MCF 10A (cell line): Measurements from ENCODE around the gene EFEMP1. TPM values are rescaled to one million over a fixed set of nuclear protein-coding genes. Genes with fewer than 3 reads are reported as not detected.

Experiments
- BruUV-seq: library from RNA; stranded (reverse); fragments of 400-500 nt; replicated peaks from 2 replicates; lab custom pipeline; 2021; lab: Mats Ljungman, UMichigan
- CTCF ChIA-PET: fragments of 300-600 bp; sonication (Branson Sonifier 250); formaldehyde crosslinking; extraction: SDS; loops from one replicate; lab custom pipeline; 2021; ENCODE audit warnings: antibody characterized with exemption, inconsistent platforms; lab: Yijun Ruan, JAX
- POLR2A ChIA-PET: fragments of 300-600, 350-650 bp; sonication (Branson Sonifier 250); formaldehyde crosslinking; extraction: SDS; loops from one replicate; lab custom pipeline; 2020; ENCODE audit warnings: antibody characterized with exemption, inconsistent platforms; lab: Yijun Ruan, JAX
- DNase-seq: peaks from one replicate; pipeline ENCODE4 v3.0.0-alpha.2; 2018; ENCODE audit not compliant: unreplicated experiment
- H3K27ac Mint-ChIP-seq: one replicate; pipeline ENCODE4 v1.8.0; 2022; ENCODE audit warnings: mild to moderate bottlenecking, low read depth, mixed read lengths; ENCODE audit not compliant: unreplicated experiment
- H3K27me3 Mint-ChIP-seq: one replicate; pipeline ENCODE4 v1.8.0; 2022; ENCODE audit warnings: mixed read lengths; ENCODE audit not compliant: insufficient read depth, unreplicated experiment
- H3K36me3 Mint-ChIP-seq: one replicate; pipeline ENCODE4 v1.8.0; 2022; ENCODE audit warnings: mild to moderate bottlenecking, moderate library complexity, mixed read lengths; ENCODE audit not compliant: insufficient read depth, unreplicated experiment
- H3K4me1 Mint-ChIP-seq: one replicate; pipeline ENCODE4 v1.8.0; 2022; ENCODE audit warnings: mixed read lengths; ENCODE audit not compliant: insufficient read depth, unreplicated experiment
- H3K4me3 Mint-ChIP-seq: one replicate; pipeline ENCODE4 v1.8.0; 2022; ENCODE audit warnings: mild to moderate bottlenecking, moderate library complexity, mixed read lengths; ENCODE audit not compliant: unreplicated experiment
- H3K9me3 Mint-ChIP-seq: one replicate; pipeline ENCODE4 v1.8.0; 2022; ENCODE audit warnings: mixed read lengths; ENCODE audit not compliant: unreplicated experiment
- intact Hi-C: fragments of 100-400 bp; cut with micrococcal nuclease; formaldehyde crosslinking; loops from 2 replicates; pipeline ENCODE4 v1.14.1; 2022
- total RNA-seq: library from RNA; stranded (reverse); gene quantifications from 2 replicates; pipeline ENCODE4 v1.2.3, GENCODE V29; 2022
- TF ChIP-seq, protein P1 (sequence below): fragments of 200-600 bp; IDR thresholded peaks from one replicate; pipeline ENCODE4 v1.8.0; 2022; ENCODE audit warnings: antibody characterized with exemption, mild to moderate bottlenecking; ENCODE audit not compliant: unreplicated experiment

The EFEMP1 gene
- total RNA-seq, 1 experiment from 2014 or later = 163 TPM

DNA sequence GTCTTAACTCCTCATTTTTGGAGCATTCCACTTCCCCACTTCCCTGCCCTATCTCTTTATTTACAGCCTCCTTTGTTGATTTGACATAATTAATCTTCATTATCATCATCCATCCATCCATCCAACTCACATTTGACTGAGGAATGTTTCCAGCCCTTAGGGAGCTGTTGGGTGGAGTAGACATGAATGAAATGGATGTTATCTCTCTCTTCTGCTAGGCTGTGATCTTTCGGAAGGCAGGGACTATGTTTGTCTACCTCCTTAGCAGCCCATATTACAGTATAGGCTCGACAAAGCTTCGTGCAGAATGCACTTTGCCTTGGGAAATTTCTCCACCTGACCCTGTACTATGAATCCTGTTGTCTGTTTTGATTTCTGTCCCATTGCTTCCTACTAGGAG lies 7.7 kb upstream of the EFEMP1 start:
- H3K36me3 Mint-ChIP-seq = no peaks in the 10 kb centered on the region
- intact Hi-C loops = no loop called here
- CTCF ChIA-PET = interaction anchor here (0.7 kb wide), 1 partner anchor 72 kb away, joined by 3 read pairs; no protein-coding TSS in a partner anchor
- TF ChIP-seq, protein P1, sequence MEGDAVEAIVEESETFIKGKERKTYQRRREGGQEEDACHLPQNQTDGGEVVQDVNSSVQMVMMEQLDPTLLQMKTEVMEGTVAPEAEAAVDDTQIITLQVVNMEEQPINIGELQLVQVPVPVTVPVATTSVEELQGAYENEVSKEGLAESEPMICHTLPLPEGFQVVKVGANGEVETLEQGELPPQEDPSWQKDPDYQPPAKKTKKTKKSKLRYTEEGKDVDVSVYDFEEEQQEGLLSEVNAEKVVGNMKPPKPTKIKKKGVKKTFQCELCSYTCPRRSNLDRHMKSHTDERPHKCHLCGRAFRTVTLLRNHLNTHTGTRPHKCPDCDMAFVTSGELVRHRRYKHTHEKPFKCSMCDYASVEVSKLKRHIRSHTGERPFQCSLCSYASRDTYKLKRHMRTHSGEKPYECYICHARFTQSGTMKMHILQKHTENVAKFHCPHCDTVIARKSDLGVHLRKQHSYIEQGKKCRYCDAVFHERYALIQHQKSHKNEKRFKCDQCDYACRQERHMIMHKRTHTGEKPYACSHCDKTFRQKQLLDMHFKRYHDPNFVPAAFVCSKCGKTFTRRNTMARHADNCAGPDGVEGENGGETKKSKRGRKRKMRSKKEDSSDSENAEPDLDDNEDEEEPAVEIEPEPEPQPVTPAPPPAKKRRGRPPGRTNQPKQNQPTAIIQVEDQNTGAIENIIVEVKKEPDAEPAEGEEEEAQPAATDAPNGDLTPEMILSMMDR = no peak
- H3K27ac Mint-ChIP-seq = no peak overlapping the region
- DNase-seq = no peak
- H3K27me3 Mint-ChIP-seq = no peaks in the 10 kb centered on the region
- no peaks in the 10 kb centered on the region for H3K9me3 Mint-ChIP-seq
- POLR2A ChIA-PET = interaction anchor here (1.7 kb wide), 1 partner anchor 10 kb away, joined by 5 read pairs; no protein-coding TSS in a partner anchor
- no TSS peak for BruUV-seq
- no peak overlapping the region for H3K4me3 Mint-ChIP-seq
- H3K4me1 Mint-ChIP-seq = no peaks in the 10 kb centered on the region

GRCh38 chr2:55929476-55929875 lies 5.9 kb upstream of the EFEMP1 start:
- intact Hi-C loops = no loop called here
- ChIA-PET POLR2A (no interaction called here), CTCF (no interaction called here)
- Mint-ChIP-seq H3K36me3 (no peaks in the 10 kb centered on the region), H3K4me3 (no peak overlapping the region), H3K9me3 (no peaks in the 10 kb centered on the region), H3K27me3 (no peaks in the 10 kb centered on the region), H3K4me1 (no peaks in the 10 kb centered on the region), H3K27ac (no peak overlapping the region)
- DNase-seq = no peak
- TF ChIP-seq, protein P1 = no peak
- no TSS peak for BruUV-seq

- Mint-ChIP-seq H3K36me3 (peaks cover 7% of the 10 kb centered on the region), H3K4me3 (no peak overlapping the region), H3K27me3 (no peaks in the 10 kb centered on the region), H3K4me1 (peaks cover 7% of the 10 kb centered on the region), H3K27ac (no peak overlapping the region), H3K9me3 (no peaks in the 10 kb centered on the region)
- ChIA-PET POLR2A (interaction anchor here (0.7 to 1.6 kb wide), 2 partner anchors 8 to 64 kb away, joined by 4 to 9 read pairs; no protein-coding TSS in a partner anchor), CTCF (no interaction called here)
- DNase-seq = no peak
- TF ChIP-seq, protein P1 = no peak
- intact Hi-C loops = no loop called here
- BruUV-seq = no TSS peak
Measured at GRCh38 chr2:55926974-55927373, 3.4 kb upstream of the EFEMP1 start.

DNA sequence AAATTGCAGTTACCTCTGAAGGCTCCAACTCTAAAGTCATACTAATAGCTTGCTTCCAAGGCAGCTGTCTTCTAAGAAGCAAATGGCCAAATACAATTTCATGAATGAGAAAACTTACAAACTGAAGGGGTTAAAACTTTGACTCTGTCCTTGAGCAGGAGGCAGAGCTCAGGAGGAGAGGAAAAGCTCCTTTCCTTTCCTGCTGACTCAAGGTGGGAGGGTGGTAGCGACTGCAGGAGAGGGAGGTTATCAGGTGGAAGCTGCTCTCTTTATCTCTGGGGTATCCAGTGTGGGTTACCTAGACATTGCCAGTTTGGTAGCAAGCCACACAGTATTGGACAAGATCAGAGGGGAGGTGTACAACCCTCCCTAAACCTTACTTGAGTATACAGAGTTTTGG lies 2.7 kb upstream of the EFEMP1 start:
- CTCF ChIA-PET = interaction anchor here (0.6 to 1.7 kb wide), 7 partner anchors 14 to 165 kb away, joined by 3 to 9 read pairs (median 3); no protein-coding TSS in a partner anchor
- Mint-ChIP-seq H3K36me3 (peaks cover 7% of the 10 kb centered on the region), H3K4me3 (no peak overlapping the region), H3K27me3 (no peaks in the 10 kb centered on the region), H3K9me3 (no peaks in the 10 kb centered on the region), H3K27ac (no peak overlapping the region), H3K4me1 (peaks cover 10% of the 10 kb centered on the region)
- BruUV-seq = no TSS peak
- POLR2A ChIA-PET = interaction anchor here (0.6 to 1.6 kb wide), 5 partner anchors 9 to 191 kb away, joined by 4 to 9 read pairs (median 4); no protein-coding TSS in a partner anchor
- intact Hi-C loops = no loop called here
- no peak for DNase-seq
- TF ChIP-seq, protein P1 = no peak
